Epithelial cell of prostate (primary cell): ENCODE data around the gene OR1E1.
"Not testable (repeated sequence)": the region's sequence is repeated elsewhere in the genome, so short reads cannot be mapped to it uniquely, and the experiment has no call there.

Source experiments
- DNase-seq: peaks from one replicate; pipeline ENCODE4 v3.0.0-alpha.2; 2011; ENCODE audit warnings: low read depth, low spot score
- H3K27ac ChIP-seq: fragments of 450-650 bp; 2 replicates; pipeline ENCODE4 v1.5.1; 2017; ENCODE audit warnings: mild to moderate bottlenecking

OR1E1 gene, protein sequence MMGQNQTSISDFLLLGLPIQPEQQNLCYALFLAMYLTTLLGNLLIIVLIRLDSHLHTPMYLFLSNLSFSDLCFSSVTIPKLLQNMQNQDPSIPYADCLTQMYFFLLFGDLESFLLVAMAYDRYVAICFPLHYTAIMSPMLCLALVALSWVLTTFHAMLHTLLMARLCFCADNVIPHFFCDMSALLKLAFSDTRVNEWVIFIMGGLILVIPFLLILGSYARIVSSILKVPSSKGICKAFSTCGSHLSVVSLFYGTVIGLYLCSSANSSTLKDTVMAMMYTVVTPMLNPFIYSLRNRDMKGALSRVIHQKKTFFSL

DNA sequence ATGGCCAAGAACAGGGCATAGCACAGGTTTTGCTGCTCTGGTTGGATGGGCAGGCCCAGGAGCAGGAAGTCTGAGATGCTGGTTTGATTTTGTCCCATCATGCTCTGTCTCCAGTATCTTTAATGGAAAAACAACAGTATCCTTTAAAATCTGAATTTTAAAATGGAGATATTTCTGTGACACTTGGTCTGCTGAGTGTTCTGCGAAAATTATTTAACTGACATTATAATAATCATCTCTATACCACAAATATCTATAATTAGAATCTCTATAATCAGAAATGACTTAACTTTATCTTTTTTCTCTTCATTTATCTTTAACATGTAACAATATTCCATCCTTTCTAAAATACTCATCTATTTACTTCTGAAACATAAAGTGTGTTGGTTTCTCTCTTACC is at the start of gene OR1E1:
Gene OR1E1 (minus strand): TSS at position 101 of the 400 bp plus-strand sequence. CDS start 0 bp downstream, at position 101.
- H3K27ac ChIP-seq, result no peak within 1 kb of the TSS
- DNase-seq, result no peak

DNA sequence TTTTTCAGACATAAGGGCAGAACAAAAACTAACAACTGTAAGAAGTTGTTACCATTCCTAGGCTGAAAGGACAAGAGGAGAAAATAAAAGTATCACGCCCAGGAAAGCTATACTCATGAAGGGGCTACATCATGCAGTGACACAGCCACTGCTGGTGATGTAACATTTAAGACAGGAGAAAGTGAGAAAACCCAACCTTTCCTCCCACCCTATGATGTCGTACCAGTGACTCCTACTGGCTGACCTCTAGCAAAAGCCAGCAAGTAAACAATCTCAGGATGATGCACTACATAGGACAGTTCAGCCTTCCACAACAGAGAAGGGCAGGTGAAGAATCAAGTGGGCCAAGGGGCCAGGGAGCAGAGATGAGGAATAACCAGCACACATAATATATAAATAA is 49.4 kb upstream of the OR1E1 start:
- DNase-seq, result no peak
- H3K27ac ChIP-seq, result no peak overlapping the region

DNA sequence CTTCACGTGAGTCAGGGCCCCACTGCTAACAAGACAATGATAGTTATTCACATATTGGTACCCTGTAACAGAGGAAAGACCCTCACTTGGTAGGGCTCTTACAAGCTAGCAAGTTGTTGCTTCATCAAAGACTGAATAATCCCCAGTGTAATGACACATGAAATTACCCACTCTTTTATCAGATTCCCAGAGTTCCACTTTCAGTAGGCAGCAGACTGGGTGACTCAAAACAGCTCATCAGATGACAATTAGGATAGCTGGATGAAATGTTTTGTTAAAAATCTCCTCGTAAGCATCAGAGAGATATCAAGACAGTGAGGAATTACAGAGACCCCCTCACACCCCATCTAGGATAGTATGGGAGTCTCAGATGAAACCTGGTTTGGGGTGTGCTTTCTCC is 42.2 kb upstream of the OR1E1 start:
- H3K27ac ChIP-seq, result no peak overlapping the region

DNA sequence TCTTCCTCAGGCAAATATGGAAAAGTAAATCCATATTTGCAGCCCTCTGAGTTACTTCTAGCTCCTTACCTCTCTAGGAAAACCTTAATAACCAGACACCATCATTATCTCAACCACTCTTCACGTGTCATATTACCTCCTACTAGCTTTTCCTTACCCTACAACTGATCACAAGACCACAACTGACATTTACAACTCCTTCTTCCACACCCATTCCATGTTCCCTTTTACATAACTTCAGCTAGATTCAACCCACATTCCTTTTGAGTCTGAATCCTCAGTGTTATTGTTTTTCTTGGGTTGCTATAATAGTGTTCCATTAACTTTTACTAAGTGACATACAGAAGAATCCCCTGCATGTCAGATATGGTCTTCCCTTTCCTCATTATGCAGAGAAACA is 40.2 kb upstream of the OR1E1 start:
- no peak overlapping the region for H3K27ac ChIP-seq
- DNase-seq, result no peak

More for the DNA sequence above, 42.2 kb upstream of the OR1E1 start:
- no peak for DNase-seq

DNA sequence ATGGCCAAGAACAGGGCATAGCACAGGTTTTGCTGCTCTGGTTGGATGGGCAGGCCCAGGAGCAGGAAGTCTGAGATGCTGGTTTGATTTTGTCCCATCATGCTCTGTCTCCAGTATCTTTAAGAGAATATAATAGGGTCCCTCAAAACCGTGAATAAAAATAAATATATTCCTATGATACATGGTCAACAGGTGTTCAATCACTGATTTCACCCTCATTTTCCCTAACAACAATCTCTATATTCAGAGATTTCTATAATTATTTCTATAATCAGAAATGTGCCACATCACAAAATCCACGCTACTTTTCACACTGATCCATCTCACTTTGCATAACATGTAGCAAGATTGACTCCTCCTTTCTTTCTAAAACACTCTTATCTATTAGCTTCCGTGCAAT is 35.5 kb upstream of the OR1E1 start, which contains the start of gene OR1E2:
Gene OR1E2 (minus strand): TSS at position 101 of the 400 bp plus-strand sequence. CDS start 0 bp downstream, at position 101.
- no peak within 1 kb of the TSS for H3K27ac ChIP-seq
- no peak for DNase-seq

DNA sequence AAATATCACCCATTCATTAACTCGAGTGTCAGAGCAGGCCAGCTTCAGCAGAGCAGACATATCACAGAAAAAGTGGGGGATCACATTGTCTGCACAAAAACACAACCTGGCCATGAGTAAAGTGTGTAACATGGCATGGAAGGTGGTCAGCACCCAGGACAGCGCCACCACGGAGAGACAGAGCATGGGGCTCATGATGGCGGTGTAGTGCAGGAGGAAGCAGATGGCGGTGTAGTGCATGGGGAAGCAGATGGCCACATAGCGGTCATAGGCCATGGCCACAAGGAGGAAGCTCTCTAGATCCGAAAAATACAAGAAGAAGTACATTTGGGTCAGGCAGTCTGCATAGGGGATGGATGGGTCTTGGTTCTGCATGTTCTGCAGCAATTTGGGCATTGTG is 35.0 kb upstream of the OR1E1 start:
- not testable (repeated sequence) for DNase-seq

DNA sequence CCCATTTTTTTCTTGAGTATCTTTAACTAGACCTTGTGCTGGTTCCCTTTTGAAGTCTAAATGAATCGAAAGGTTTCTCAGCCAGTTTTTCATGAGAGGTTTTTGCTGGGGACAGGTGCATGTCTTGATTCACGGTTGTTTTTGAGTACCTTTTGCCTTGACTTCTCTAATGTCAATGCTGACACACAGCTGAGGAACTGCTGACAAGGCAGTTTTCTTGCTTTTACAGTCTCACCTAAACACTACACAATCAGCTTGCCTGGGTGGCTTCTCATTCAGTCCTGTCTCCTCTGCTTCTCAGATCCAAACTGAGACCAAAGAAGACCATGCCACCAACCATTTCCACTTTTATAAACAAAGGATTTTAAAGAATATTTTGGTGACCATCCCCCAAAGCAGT is 20.0 kb upstream of the OR1E1 start:
- H3K27ac ChIP-seq, result no peak overlapping the region
- DNase-seq, result no peak

More for the DNA sequence above, 35.0 kb upstream of the OR1E1 start:
- not testable (repeated sequence) for H3K27ac ChIP-seq

DNA sequence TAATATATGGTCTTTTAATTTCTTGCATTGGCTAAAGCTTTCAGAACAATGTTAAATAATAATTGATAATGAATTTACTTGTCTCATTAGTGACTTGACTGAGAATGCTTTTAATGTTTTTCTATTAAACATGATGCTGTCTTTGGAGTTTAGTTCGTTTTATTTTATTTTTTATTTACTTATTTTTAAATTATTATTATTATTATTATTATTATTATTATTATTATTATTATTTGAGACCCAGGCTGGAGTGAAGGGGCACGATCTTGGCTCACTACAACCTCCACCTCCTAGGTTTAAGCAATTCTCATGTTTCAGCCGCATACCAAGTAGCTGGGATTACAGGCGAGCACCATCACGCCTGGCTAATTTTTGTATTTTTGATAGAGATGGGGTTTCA is 17.4 kb upstream of the OR1E1 start:
- H3K27ac ChIP-seq, result no peak overlapping the region
- no peak for DNase-seq

DNA sequence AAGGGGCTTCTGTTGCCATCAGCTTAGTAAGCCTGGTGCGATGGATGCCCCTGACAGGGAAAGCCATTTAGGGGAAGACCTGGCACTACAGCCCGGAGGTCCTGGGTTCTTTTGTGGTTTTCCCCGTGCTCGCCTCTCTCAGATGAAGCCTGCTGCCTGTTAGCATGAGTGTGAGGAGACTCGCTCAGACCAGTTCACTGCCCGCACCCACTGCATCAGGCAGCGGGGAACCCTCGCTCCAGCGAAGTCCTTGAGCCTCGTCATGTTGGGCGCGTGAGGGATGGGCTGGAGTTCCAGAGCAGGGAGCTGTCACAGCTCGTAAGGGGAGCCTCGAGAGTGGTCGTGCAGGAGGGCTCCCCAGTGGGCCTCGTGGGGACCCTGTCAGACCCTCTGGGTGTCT is 14.0 kb upstream of the OR1E1 start:
- not testable (repeated sequence) for H3K27ac ChIP-seq, DNase-seq

DNA sequence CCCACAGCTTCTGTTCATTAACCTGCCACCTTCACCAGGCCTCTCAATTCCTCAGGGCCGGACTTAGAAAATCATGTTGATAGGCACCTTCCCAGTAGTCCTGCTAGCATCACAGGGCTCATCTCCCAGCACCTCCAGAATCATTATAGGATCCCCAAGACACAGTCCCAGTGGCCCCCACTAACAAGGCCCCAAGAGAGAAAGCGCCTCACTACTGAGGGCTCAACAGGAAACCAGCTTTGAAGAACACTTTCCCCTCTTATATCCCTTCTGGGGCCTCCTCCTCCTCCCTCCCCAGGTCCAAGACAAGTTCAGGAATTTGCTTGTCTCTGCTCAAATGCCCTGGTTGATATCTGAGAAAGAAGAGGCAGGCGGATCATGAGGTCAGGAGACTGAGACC is 12.9 kb upstream of the OR1E1 start, which contains the start of gene OR3A3:
Gene OR3A3 (plus strand): TSS at position 301 of the 400 bp plus-strand sequence.
- no peak for DNase-seq
- H3K27ac ChIP-seq, result no peak within 1 kb of the TSS

DNA sequence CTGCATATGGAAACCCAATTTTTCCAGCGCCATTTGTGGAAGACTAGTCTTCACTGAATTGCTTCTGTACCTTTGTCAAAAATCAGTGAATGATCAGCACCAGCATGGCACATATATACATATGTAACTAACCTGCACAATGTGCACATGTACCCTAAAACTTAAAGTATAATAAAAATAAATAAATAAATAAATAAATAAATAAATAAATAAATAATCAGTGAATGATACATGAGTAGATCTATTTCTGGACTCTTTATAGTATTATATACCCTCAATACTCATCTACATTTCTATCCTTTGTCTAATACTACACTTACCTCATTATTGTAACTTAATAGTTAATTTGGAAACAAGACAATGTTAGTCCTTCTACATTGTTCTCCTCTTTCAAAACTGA is 5.6 kb upstream of the OR1E1 start:
- not testable (repeated sequence) for DNase-seq, H3K27ac ChIP-seq

DNA sequence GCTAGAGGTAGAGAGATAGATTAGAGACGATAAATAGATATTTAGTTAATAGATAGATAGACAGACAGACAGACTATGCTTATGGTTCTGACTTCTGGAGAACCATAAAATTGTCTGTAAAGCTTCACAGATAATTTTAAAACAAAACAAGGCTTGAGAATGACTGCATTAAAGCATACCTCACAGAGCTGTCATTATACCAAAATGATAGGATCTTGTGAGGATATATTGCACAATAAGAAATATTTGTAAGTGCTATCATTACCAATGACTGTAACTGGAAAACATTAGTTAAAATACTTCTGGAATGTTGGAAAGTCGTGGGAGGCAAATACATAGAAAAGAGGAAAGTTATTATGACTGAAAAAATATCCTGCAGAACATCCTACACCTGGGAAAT is 3.6 kb upstream of the OR1E1 start:
- DNase-seq, result no peak
- no peak overlapping the region for H3K27ac ChIP-seq

DNA sequence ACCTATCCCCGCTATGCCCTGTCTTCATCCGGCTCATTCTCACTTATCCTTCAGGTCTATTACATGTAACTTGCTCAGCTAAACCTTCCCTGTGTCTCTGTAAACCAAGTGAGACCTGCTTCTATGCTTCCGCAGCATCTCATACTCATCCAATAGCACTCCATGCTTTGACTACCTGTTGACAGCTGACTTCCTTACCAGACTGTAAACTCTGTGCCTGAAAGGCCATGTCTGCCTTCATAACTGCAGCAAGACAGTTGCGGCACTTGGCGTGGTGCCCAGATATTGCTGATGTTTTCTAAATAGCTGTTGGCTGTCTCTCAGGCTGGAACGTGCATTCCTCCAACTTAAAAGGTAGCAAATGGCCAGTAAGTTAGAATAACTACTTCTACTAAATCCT is 1.8 kb upstream of the OR1E1 start:
- DNase-seq, result no peak
- H3K27ac ChIP-seq, result no peak overlapping the region

DNA sequence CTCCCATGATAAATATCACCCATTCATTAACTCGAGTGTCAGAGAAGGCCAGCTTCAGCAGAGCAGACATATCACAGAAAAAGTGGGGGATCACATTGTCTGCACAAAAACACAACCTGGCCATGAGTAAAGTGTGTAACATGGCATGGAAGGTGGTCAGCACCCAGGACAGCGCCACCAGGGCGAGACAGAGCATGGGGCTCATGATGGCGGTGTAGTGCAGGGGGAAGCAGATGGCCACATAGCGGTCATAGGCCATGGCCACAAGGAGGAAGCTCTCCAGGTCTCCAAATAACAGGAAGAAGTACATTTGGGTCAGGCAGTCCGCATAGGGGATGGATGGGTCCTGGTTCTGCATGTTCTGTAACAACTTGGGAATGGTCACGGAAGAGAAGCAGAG is 409 bp downstream of the OR1E1 start:
- H3K27ac ChIP-seq, DNase-seq: not testable (repeated sequence)

DNA sequence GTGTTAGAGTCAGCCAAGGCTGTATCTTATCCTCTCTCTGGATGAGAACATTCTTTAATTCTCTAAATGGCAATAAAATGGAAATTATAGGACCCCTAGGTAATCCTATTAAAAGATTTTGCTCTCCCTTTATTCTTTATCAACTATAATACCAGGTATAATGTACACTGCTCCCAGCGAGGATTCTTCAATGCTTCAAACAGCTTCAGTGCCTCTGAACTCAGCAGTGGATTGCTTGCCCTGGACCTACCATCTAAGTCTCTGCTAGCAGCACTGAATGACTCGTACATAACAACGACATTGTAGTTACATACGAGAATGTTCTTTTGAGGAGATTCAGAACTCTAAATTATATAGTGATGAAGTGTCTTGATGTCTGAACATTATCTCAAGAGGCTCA is 8.4 kb downstream of the OR1E1 start:
- DNase-seq, result no peak
- H3K27ac ChIP-seq, result no peak overlapping the region

DNA sequence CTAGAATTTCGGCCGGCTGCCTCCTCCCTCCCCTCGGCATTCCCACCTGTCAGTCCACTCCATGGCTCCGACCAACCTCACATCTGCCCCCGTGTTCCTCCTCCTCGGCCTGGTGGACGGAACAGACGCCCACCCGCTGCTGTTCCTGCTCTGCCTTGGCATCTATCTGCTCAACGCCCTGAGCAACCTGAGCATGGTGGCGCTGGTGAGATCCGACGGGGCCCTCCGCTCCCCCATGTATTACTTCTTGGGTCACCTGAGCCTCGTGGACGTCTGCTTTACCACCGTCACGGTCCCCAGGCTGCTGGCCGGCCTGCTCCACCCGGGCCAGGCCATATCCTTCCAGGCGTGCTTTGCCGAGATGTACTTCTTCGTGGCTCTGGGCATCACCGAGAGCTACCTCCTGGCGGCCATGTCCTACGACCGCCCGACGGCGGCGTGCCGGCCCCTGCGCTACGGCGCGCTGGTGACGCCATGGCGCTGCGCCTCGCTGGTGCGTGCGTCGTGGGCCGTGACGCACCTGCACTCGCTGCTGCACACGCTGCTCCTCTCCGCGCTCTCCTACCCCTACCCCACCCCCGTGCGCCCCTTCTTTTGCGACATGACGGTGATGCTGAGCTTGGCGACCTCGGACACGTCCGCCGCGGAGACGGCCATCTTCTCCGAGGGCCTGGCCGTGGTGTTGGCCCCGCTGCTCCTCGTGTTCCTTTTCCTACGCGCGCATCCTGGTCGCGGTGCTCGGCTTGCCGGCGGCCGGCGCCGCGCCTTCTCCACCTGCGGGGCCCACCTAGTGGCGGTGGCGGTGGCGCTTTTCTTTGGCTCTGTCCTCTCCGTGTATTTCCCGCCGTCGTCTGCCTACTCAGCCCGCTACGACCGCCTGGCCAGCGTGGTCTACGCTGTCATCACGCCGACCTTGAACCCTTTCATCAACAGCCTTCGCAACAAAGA is 12.1 kb downstream of the OR1E1 start, which contains the start of gene OR3A2:
Gene OR3A2 (minus strand): TSS at position 440 of the 948 bp plus-strand sequence.
- no peak for DNase-seq
- no peak within 1 kb of the TSS for H3K27ac ChIP-seq

DNA sequence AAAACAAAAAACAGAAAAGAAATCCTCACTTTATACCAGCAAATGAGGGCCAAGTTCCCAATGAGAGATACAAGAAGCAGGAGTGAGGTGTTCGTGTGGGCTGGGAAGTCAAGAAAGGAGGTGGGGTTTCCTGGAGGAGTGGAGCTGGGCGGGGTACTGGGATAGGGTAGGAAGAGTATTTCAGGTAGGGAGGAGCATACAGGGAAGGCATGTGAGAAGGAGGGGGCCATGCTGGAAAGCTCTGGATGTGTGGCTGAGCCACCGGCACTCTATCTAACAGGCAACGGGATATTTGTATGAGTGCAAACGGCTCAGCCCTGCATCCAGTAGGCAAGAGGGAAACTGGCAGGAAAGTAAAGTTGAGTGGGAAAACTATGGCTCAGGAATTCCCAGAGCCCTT is 16.3 kb downstream of the OR1E1 start:
- no peak overlapping the region for H3K27ac ChIP-seq
- no peak for DNase-seq

DNA sequence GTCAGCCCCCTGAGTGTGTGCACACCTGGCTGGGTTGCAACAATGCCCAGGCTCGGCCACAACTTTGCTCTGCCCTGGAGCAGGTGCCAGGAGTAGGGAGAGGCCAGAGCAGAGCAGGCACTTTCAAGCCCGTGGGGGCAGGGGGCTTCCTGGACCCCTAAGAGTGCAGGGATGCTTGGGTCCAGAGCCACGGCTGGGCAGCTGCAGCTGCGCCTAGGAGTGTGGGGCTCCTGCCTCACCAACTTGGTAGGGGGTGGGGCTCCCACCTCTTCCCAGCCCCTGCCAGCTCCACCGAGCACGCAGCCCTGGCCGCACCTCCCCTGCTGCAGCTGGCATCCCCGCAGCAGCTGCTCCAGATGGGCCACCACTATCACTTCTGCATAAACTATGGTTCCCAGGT is 19.9 kb downstream of the OR1E1 start:
- no peak for DNase-seq
- H3K27ac ChIP-seq, result no peak overlapping the region

DNA sequence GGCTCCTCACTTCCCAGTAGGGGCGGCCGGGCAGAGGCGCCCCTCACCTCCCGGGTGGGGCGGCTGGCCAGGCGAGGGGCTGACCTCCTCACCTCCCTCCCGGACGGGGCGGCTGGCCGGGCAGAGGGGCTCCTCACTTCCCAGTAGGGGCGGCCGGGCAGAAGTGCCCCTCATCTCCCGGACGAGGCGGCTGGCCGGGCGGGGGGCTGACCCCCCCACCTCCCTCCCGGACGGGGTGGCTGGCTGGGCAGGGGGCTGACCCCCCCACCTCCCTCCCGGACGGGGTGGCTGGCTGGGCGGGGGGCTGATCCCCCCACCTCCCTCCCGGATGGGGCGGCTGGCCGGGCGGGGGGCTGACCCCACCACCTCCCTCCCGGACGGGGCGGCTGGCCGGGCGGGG is 27.0 kb downstream of the OR1E1 start:
- DNase-seq, H3K27ac ChIP-seq: not testable (repeated sequence)
